Brain microvascular endothelial cell (primary cell): Measurements from ENCODE around the gene LCNL1.

Experiments
- DNase-seq: peaks from one replicate; pipeline ENCODE4 v3.0.0-alpha.2; 2020
- H3K27ac ChIP-seq: fragments of 250-450 bp; sonication (Bioruptor Pico); 2 replicates; pipeline ENCODE4 v1.5.1; 2020; ENCODE audit warnings: mild to moderate bottlenecking, moderate library complexity
- H3K27me3 ChIP-seq: fragments of 250-450 bp; sonication (Bioruptor Pico); replicated peaks from 2 replicates; pipeline ENCODE4 v1.5.1; 2020; ENCODE audit warnings: mild to moderate bottlenecking
- H3K36me3 ChIP-seq: fragments of 250-450 bp; sonication (Bioruptor Pico); replicated peaks from 2 replicates; pipeline ENCODE4 v1.5.1; 2020; ENCODE audit warnings: mild to moderate bottlenecking
- H3K4me3 ChIP-seq: 2 replicates; pipeline ENCODE4 v1.5.1; 2011; ENCODE audit warnings: low read depth, mild to moderate bottlenecking, control low read depth, low read length, moderate library complexity
- in situ Hi-C: cut with HindIII; loops from 2 replicates; pipeline ENCODE4 v1.10.0; 2017; ENCODE audit warnings: low sequenced_read_pairs, low pct_ligation_motif_present
- TF ChIP-seq, protein P1 (sequence below): IDR thresholded peaks from 2 replicates; pipeline ENCODE4 v1.5.1; 2011; ENCODE audit warnings: low read depth, mild to moderate bottlenecking, moderate library complexity, low read length, control low read depth, inconsistent platforms; ENCODE audit errors: missing control alignments

Gene LCNL1

DNA sequence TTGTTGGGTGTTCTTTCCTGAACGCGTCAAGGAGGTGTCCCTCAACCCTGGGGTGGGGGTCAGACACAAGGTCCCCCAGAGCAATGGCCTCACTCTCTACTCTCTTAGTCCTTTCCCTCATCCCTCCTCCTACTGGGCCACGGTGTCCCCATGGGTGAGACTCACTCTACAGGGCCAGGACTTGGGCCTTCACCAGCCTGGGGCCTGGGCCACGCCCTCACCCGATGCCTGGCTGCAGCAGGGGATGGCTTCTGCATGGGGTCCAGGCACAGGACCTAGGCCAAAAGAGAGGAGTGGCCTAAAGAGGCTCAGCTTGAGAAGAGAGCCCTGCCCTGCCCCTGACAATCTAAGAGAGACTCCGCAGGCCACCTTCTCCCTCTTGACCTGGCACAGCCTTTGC lies 24.9 kb upstream of the LCNL1 start:
- Histone ChIP-seq H3K36me3 (no peaks in the 10 kb centered on the region), H3K4me3 (no peak overlapping the region), H3K27ac (no peak overlapping the region), H3K27me3 (no peaks in the 10 kb centered on the region)
- TF ChIP-seq, protein P1, sequence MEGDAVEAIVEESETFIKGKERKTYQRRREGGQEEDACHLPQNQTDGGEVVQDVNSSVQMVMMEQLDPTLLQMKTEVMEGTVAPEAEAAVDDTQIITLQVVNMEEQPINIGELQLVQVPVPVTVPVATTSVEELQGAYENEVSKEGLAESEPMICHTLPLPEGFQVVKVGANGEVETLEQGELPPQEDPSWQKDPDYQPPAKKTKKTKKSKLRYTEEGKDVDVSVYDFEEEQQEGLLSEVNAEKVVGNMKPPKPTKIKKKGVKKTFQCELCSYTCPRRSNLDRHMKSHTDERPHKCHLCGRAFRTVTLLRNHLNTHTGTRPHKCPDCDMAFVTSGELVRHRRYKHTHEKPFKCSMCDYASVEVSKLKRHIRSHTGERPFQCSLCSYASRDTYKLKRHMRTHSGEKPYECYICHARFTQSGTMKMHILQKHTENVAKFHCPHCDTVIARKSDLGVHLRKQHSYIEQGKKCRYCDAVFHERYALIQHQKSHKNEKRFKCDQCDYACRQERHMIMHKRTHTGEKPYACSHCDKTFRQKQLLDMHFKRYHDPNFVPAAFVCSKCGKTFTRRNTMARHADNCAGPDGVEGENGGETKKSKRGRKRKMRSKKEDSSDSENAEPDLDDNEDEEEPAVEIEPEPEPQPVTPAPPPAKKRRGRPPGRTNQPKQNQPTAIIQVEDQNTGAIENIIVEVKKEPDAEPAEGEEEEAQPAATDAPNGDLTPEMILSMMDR: no peak
- no peak for DNase-seq
- in situ Hi-C loops: no loop called here

DNA sequence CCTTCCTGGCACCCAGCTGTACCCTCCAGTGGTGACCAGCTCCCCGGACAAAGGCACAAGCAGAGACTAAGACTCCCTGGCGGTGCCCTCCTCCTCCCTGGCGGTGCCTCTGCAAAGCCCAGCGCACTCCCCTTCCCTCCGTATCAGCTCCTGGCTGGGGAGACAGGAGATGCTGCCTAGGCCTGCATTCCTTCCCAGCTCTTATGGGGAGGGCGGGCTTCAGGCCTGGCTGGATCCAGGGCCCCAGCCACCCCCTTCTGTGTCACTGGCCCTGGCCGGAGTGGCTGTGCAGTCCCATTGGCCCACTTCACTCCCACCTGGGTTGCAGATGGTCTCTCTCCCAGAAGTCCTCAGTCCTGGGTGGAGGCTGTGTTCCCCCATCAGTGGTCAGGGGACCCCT lies 24.3 kb upstream of the LCNL1 start:
- TF ChIP-seq, protein P1: no peak
- no peak overlapping the region for H3K27ac ChIP-seq
- H3K27me3 ChIP-seq: no peaks in the 10 kb centered on the region
- H3K4me3 ChIP-seq: no peak overlapping the region
- in situ Hi-C loops: no loop called here
- no peaks in the 10 kb centered on the region for H3K36me3 ChIP-seq
- DNase-seq: no peak

DNA sequence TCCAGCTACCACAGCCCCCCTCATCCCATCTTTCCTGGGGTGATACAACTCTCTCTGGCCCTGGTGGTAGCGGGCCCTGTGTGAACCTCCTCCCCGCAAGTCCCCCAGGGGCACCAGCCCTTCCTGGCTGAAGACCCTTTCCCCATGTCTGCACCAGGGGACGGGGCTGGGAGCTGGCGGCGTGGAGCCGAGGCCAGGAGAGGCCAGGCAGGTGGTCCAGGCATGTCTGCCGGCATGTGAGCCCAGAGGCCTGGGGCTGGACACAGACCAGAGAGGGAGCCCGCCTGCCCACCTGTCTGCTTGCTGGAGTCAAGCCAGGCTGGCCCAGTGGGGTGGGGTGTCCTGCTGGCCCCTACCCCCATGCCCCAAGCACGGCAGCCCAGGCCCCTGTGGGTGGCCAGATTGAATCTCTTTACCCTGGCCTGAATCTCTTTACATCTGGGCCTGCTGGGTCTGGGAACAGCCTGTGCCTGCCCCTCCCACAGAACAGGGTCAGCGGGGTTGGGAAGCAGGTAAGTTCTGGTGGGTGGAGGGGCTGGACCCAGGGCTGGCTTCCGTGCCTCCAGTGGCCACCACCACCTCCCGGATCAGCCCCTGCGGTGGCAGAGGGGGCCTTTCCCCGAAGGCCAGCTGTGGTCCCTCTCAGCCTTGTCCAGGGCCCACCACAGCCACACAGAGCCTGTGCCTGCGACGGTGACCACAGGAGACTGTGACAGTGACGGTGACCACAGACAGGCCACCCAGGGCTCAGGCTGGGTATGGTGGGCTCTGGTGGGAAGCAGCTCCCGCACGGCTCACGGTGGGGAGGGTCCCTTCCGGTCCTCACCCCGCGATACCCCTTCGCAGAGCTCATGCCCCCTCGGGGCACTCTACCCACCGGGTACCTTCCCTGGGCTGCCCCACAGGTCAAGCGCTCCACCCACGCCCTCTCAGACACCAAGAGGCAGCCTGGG lies 23.6 kb upstream of the LCNL1 start:
- H3K27ac ChIP-seq: no peak overlapping the region
- TF ChIP-seq, protein P1: no peak
- no peak for DNase-seq
- H3K4me3 ChIP-seq: no peak overlapping the region
- H3K36me3 ChIP-seq: no peaks in the 10 kb centered on the region
- in situ Hi-C loops: no loop called here
- no peaks in the 10 kb centered on the region for H3K27me3 ChIP-seq

DNA sequence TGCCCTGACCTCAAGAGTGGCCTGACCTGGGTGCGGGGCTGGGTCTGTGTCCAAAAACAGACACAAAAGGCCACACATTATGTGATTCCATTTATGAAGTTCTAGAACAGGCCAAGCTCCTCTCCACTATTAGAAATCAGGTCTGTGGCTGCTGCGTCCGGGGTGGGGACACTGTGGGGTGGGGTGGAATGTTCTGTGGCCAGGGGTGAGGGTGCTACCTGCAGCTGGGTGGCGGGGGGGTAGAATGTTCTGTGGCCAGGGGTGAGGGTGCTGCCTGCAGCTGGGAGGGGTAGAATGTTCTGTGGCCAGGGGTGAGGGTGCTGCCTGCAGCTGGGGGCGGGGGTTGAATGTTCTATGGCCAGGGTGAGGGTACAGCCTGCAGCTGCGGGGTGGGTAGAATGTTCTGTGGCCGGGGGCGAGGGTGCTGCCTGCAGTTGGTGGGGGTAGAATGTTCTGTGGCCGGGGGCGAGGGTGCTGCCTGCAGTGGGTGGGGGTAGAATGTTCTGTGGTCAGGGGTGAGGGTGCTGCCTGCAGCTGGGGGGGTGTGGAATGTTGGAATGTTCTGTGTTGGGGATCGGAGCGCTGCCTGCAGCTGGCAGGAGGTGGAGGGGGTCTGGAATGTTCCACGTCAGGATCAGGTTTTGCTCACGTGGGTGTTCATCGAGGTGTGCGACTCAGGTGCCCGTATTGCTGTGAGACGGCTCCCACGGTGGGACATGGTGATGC lies 22.4 kb upstream of the LCNL1 start:
- no peaks in the 10 kb centered on the region for H3K27me3 ChIP-seq
- no peak overlapping the region for H3K4me3 ChIP-seq
- H3K36me3 ChIP-seq: no peaks in the 10 kb centered on the region
- TF ChIP-seq, protein P1: no peak
- no peak overlapping the region for H3K27ac ChIP-seq
- in situ Hi-C loops: no loop called here
- DNase-seq: no peak

DNA sequence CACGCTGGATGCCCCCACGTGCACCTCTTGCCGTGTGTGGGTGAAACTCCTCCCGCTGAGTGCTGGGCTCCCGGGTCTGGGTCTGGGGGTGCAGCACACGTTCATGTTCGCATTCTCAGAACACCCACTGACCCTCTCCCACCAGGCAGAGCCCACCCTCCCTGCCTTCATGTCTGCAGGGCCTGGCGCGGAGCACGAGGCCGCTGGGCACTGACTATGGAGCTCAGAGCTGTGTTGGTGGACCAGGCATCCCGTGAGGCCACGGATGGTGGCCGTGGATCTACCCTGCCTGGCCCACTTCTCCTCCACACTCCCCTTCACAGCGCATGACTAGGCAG lies 21.9 kb upstream of the LCNL1 start:
- H3K27ac ChIP-seq: no peak overlapping the region
- no peaks in the 10 kb centered on the region for H3K36me3 ChIP-seq
- DNase-seq: no peak
- in situ Hi-C loops: no loop called here
- no peak overlapping the region for H3K4me3 ChIP-seq
- TF ChIP-seq, protein P1: no peak
- H3K27me3 ChIP-seq: no peaks in the 10 kb centered on the region
